CD4-positive, alpha-beta memory T cell (primary cell): Measurements from ENCODE around the gene ACTN1. TPM values are rescaled to one million over a fixed set of nuclear protein-coding genes. Genes with fewer than 3 reads are reported as not detected.

Experiments
- CTCF ChIA-PET: fragments of 350-600 bp; sonication (Branson Sonifier 250); formaldehyde crosslinking; loops from one replicate; lab custom pipeline; 2021; ENCODE audit warnings: inconsistent platforms; ENCODE audit not compliant: partially characterized antibody; lab: Charles Lee
- POLR2A ChIA-PET: fragments of 350-600 bp; sonication (Branson Sonifier 250); formaldehyde crosslinking; loops from one replicate; lab custom pipeline; 2021; ENCODE audit not compliant: partially characterized antibody; lab: Charles Lee
- DNase-seq, 5 donors: peaks; one replicate each; pipeline versions ENCODE4 v3.0.0 to v3.0.0-alpha.2; 2020 to 2022; ENCODE audit warnings: mixed read lengths in 1 of 5
- H3K27ac ChIP-seq: one replicate; pipeline ENCODE4 v1.7.0; 2013; ENCODE audit warnings: low read depth, low read length
- H3K27me3 ChIP-seq: 2 replicates; pipeline ENCODE4 v1.7.0; 2013; ENCODE audit warnings: mild to moderate bottlenecking, low read length, moderate library complexity; ENCODE audit not compliant: insufficient read depth
- H3K36me3 ChIP-seq: 2 replicates; pipeline ENCODE4 v1.7.0; 2013; ENCODE audit warnings: mild to moderate bottlenecking, low read length, moderate library complexity; ENCODE audit not compliant: insufficient read depth
- H3K4me1 ChIP-seq: 2 replicates; pipeline ENCODE4 v1.7.0; 2013; ENCODE audit warnings: mild to moderate bottlenecking, low read length, moderate library complexity; ENCODE audit not compliant: insufficient read depth
- H3K4me3 ChIP-seq, 2 donors: one replicate each; pipeline ENCODE4 v1.7.0; 2013; ENCODE audit warnings: low read length in 2 of 2, mild to moderate bottlenecking in 1 of 2
- H3K9me3 ChIP-seq, 2 donors: one replicate each; pipeline ENCODE4 v1.7.0; 2013; ENCODE audit warnings: low read length in 2 of 2, control low read depth in 1 of 2; ENCODE audit not compliant: control insufficient read depth in 1 of 2
- H3K27ac Mint-ChIP-seq, 7 donors: one replicate each; pipeline ENCODE4 v1.8.0; 2020 to 2021; ENCODE audit warnings: mixed read lengths in 7 of 7, mild to moderate bottlenecking in 6 of 7, inconsistent platforms in 3 of 7, moderate library complexity in 3 of 7
- H3K27me3 Mint-ChIP-seq, 2 donors: one replicate each; pipeline ENCODE4 v1.8.0; 2020 to 2021; ENCODE audit warnings: mixed read lengths in 2 of 2
- H3K36me3 Mint-ChIP-seq, 2 donors: one replicate each; pipeline ENCODE4 v1.8.0; 2020 to 2021; ENCODE audit warnings: mixed read lengths in 2 of 2, inconsistent platforms in 1 of 2, mild to moderate bottlenecking in 1 of 2
- H3K4me1 Mint-ChIP-seq, 4 donors: one replicate each; pipeline ENCODE4 v1.8.0; 2020 to 2021; ENCODE audit warnings: mixed read lengths in 4 of 4, mild to moderate bottlenecking in 1 of 4
- H3K4me3 Mint-ChIP-seq, 8 donors: one replicate each; pipeline ENCODE4 v1.8.0; 2020 to 2021; ENCODE audit warnings: mixed read lengths in 8 of 8, mild to moderate bottlenecking in 7 of 8, moderate library complexity in 6 of 8, inconsistent platforms in 3 of 8
- H3K9me3 Mint-ChIP-seq, 8 donors: one replicate each; pipeline ENCODE4 v1.8.0; 2020 to 2021; ENCODE audit warnings: mixed read lengths in 8 of 8, mild to moderate bottlenecking in 5 of 8, inconsistent platforms in 3 of 8, moderate library complexity in 1 of 8
- intact Hi-C: fragments of 100-400 bp; cut with micrococcal nuclease; formaldehyde crosslinking; loops from one replicate; pipeline ENCODE4 v1.15.1; 2023
- polyA plus RNA-seq, 2 donors: library from polyadenylated mRNA; unstranded; fragments of 300-500 nt; fragmentation: Illumina TruSeq; gene quantifications; one replicate each; pipeline ENCODE4 v1.2.3, GENCODE V29; 2021
- total RNA-seq, 2 experiments: library from RNA; stranded (reverse); gene quantifications; one replicate each; pipeline ENCODE4 v1.2.3, GENCODE V29; 2021

The ACTN1 gene
- total and polyA plus RNA-seq, 4 experiments from 2014 or later: 33.6 to 75.1 (median 67.0) TPM

DNA sequence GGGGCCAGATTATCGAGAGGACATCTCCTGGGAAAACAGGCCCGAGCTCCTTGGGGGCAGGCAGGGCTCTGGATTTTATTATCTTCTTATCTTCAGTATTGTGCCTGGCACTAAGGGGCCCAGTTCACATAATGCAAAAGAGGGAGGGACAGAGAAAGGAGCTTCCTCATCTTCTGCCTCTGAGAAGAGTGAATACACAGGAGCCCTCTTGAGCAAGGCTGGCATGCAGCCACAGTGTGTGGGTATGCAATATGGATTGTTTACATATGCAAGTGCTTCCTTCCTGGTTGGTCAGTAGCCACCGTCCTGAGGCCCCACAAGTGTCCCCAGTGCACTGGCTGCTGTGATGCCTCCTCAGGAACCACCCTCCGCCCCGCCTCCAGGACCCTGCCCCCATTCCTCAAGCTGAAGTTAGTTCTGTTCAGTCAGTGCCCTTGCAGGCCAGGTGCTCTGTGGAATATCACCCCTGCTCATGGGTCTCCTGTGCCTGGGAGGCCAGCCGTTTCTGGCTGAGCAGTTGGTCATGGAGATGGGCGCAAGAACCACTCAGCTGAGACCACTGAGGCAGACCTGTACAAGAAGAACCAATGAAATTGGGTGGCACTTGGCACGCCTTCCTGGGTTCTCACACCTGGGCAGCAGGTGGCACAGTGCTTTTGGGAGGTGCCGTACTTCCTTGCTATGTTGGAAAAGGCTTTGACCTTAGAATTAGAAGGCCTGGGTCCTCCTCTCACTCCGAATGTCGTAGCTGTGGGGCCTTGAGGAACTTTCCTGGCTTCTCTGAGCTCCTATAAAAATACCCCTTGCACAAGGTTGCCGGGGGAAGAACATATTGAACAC lies 35.1 kb upstream of the ACTN1 start:
- H3K27ac Mint-ChIP-seq: no peak overlapping the region
- CTCF ChIA-PET: interaction anchor here (1.4 to 1.5 kb wide), 2 partner anchors 10 to 24 kb away, joined by 3 to 4 read pairs; no protein-coding TSS in a partner anchor
- no peak overlapping the region for H3K4me3 Mint-ChIP-seq
- intact Hi-C loops: no loop called here
- H3K27me3 Mint-ChIP-seq: no peaks in the 10 kb centered on the region
- peaks cover 0 to 8% (median 3%) of the 10 kb centered on the region in 4 donors for H3K4me1 Mint-ChIP-seq
- no peaks in the 10 kb centered on the region for H3K9me3 ChIP-seq
- no peaks in the 10 kb centered on the region for H3K36me3 ChIP-seq
- no peaks in the 10 kb centered on the region for H3K27me3 ChIP-seq
- no peaks in the 10 kb centered on the region for H3K36me3 Mint-ChIP-seq
- H3K9me3 Mint-ChIP-seq: no peaks in the 10 kb centered on the region
- POLR2A ChIA-PET: interaction anchor here (0.6 kb wide), 1 partner anchor 12 kb away, joined by 3 read pairs; no protein-coding TSS in a partner anchor
- H3K27ac ChIP-seq: no peak overlapping the region
- no peaks in the 10 kb centered on the region for H3K4me1 ChIP-seq
- no peak overlapping the region for H3K4me3 ChIP-seq
- no peak for DNase-seq

DNA sequence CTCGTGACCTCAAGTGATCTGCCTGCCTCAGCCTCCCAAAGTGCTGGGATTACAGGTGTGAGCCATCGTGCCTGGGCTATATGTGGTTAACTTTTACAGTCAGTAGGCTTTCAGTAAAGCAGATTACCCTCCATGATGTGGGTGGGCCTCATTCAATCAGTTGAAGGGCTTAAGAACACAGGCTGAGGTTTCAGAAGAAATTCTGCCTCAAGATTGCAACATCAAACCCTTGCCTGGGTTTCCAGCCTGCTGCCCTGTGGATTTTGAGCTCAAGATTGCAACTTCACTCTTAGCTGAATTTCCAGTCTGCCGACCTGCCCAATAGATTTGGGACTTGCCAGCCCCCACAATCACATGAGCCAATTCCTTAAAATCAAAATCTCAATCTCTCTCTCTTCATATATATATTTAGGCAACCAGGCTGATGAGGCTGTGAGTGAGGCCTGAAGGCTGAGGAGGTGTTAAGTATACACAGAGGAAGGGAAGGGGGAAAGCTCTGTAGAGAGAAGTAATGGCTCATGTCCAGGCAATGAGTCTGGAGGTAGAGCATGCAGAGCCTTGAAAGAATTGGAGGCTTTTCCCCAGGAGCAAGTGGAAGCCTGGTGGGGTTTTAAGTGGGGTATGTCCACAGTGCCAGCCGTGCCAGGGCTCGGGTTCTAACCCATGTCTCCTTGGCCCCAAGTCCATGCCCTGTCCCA lies 33.3 kb upstream of the ACTN1 start:
- H3K4me3 ChIP-seq: no peak overlapping the region
- no peaks in the 10 kb centered on the region for H3K36me3 ChIP-seq
- Mint-ChIP-seq H3K4me1 (peaks cover 0 to 8% (median 3%) of the 10 kb centered on the region in 4 donors), H3K36me3 (no peaks in the 10 kb centered on the region), H3K4me3 (no peak overlapping the region), H3K27me3 (no peaks in the 10 kb centered on the region), H3K27ac (peak overlapping the region in 2 of 7 donors; percentile 2 to 4), H3K9me3 (no peaks in the 10 kb centered on the region)
- no peaks in the 10 kb centered on the region for H3K4me1 ChIP-seq
- ChIA-PET CTCF (interaction anchor here (1.4 kb wide), 1 partner anchor 22 kb away, joined by 3 read pairs; no protein-coding TSS in a partner anchor), POLR2A (no interaction called here)
- H3K9me3 ChIP-seq: no peaks in the 10 kb centered on the region
- no peak for DNase-seq
- H3K27me3 ChIP-seq: no peaks in the 10 kb centered on the region
- H3K27ac ChIP-seq: no peak overlapping the region
- intact Hi-C loops: no loop called here

- intact Hi-C loops: no loop called here
- H3K4me1 Mint-ChIP-seq: peaks cover 0 to 8% (median 3%) of the 10 kb centered on the region in 4 donors
- H3K9me3 Mint-ChIP-seq: no peaks in the 10 kb centered on the region
- H3K36me3 Mint-ChIP-seq: no peaks in the 10 kb centered on the region
- Histone ChIP-seq H3K4me3 (no peak overlapping the region), H3K9me3 (no peaks in the 10 kb centered on the region), H3K27ac (no peak overlapping the region), H3K27me3 (no peaks in the 10 kb centered on the region), H3K36me3 (no peaks in the 10 kb centered on the region), H3K4me1 (no peaks in the 10 kb centered on the region)
- H3K27ac Mint-ChIP-seq: no peak overlapping the region
- DNase-seq: no peak
- ChIA-PET CTCF (no interaction called here), POLR2A (no interaction called here)
- H3K27me3 Mint-ChIP-seq: no peaks in the 10 kb centered on the region
- H3K4me3 Mint-ChIP-seq: no peak overlapping the region
Measured at GRCh38 chr14:69010648-69011047, 31.5 kb upstream of the ACTN1 start.

DNA sequence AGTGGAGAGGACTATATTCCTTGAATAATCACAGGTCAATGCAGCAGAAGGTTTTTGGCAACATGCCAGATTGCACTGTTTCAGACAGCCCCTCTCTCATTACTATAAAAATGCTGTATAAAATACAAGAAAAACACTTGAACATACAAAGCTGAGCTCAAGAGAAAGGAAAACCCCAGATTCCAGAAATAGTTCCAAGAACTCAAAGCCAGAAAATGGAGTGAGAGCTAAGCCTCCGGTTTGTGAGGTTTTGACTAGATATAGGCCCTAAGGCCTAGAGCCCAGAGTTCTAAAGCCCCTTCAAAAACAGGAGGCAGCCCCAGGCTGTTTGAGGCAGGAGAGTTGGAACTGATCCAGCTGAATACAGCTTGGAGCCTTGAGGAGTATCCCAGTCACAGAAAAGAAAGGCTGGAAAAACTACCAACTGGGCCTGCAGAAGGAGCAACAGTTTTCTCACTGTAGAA lies 29.4 kb upstream of the ACTN1 start:
- Mint-ChIP-seq H3K27me3 (peaks cover 0 to 1% of the 10 kb centered on the region in 2 donors), H3K9me3 (no peaks in the 10 kb centered on the region), H3K27ac (no peak overlapping the region), H3K4me3 (no peak overlapping the region), H3K4me1 (peaks cover 0 to 8% (median 3%) of the 10 kb centered on the region in 4 donors), H3K36me3 (no peaks in the 10 kb centered on the region)
- no peak for DNase-seq
- Histone ChIP-seq H3K27ac (no peak overlapping the region), H3K9me3 (no peaks in the 10 kb centered on the region), H3K4me3 (no peak overlapping the region), H3K4me1 (no peaks in the 10 kb centered on the region), H3K27me3 (no peaks in the 10 kb centered on the region), H3K36me3 (no peaks in the 10 kb centered on the region)
- CTCF ChIA-PET: interaction anchor here (1.6 kb wide), 1 partner anchor 51 kb away, joined by 3 read pairs; no protein-coding TSS in a partner anchor
- intact Hi-C loops: no loop called here
- POLR2A ChIA-PET: no interaction called here

DNA sequence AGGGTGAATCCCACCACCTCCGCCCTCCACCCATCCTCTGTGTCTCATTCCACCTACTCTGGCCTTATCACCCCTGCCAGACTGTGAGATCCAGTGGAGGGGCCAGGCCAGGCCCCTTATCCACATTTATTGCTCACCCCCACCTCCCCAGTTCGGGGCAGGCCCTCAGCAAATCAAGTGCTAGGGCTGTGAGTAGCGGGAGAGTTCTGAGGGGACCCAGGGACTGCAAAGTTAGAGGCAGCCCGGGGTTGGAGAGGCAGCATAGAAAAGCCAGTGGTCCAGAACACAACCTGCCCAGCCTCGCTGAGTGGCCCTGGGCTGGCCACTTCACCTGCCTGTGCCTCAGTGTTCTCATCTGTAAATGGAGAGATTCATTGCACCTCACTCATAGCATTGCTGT lies 27.2 kb upstream of the ACTN1 start:
- ChIA-PET POLR2A (no interaction called here), CTCF (no interaction called here)
- H3K4me1 ChIP-seq: no peaks in the 10 kb centered on the region
- no peak overlapping the region for H3K27ac ChIP-seq
- Mint-ChIP-seq H3K36me3 (no peaks in the 10 kb centered on the region), H3K27me3 (peaks cover 0 to 1% of the 10 kb centered on the region in 2 donors), H3K4me3 (no peak overlapping the region), H3K4me1 (peaks cover 0 to 8% (median 3%) of the 10 kb centered on the region in 4 donors), H3K9me3 (no peaks in the 10 kb centered on the region), H3K27ac (no peak overlapping the region)
- H3K27me3 ChIP-seq: no peaks in the 10 kb centered on the region
- H3K36me3 ChIP-seq: no peaks in the 10 kb centered on the region
- no peak for DNase-seq
- intact Hi-C loops: no loop called here
- no peaks in the 10 kb centered on the region for H3K9me3 ChIP-seq
- no peak overlapping the region for H3K4me3 ChIP-seq

DNA sequence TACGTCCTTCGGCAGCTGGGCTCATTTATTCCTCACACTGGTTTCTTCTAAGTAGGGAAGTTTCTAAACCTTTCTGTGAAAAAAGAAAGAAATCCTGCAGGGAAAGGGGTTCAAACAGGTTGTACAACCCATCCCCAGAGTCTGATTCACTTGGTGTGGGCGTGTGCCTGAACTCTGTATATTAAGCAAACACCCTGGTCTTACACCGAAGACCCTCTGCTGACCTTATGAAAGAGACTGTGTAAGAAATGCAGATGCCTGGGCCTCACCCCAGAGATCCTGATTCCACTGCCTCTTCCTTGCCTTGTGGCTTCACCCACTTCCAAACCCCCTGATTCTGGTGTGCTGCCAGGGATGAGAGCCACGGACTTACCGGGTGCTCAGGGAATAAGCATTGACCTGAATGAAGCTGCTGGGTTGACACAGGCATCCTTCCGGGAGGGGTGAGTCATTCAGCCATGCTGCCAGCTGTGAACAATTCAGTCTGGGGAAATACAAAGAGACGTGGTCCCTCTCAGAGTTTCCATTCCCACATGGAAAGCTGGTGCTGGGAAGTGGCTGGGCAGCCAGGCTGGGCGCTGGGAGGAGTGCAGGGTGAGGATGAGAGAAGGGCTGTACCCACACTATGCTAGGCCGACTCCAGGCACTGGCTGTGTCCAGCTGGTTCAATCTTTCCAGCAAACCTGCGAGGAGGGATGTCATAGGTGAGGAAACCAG lies 26.5 kb upstream of the ACTN1 start:
- Histone ChIP-seq H3K36me3 (no peaks in the 10 kb centered on the region), H3K9me3 (no peaks in the 10 kb centered on the region), H3K27ac (no peak overlapping the region), H3K4me3 (no peak overlapping the region), H3K27me3 (no peaks in the 10 kb centered on the region), H3K4me1 (no peaks in the 10 kb centered on the region)
- POLR2A ChIA-PET: no interaction called here
- CTCF ChIA-PET: interaction anchor here (6.7 kb wide), 1 partner anchor 93 kb away, joined by 72 read pairs; no protein-coding TSS in a partner anchor
- Mint-ChIP-seq H3K27me3 (peaks cover 0 to 1% of the 10 kb centered on the region in 2 donors), H3K4me3 (no peak overlapping the region), H3K27ac (peak overlapping the region in 2 of 7 donors; percentile 51 to 83), H3K9me3 (no peaks in the 10 kb centered on the region), H3K36me3 (no peaks in the 10 kb centered on the region), H3K4me1 (peaks cover 0 to 6% (median 2%) of the 10 kb centered on the region in 4 donors)
- intact Hi-C loops: no loop called here
- no peak for DNase-seq
